Suprapubic skin (tissue), 4 donors: Measurements from ENCODE around the gene CES2.

Experiments
- EP300 ChIP-seq: sonication (generic); formaldehyde crosslinking; IDR thresholded peaks from one replicate; pipeline ENCODE4 v1.6.1; 2017; ENCODE audit warnings: antibody characterized with exemption
- POLR2A ChIP-seq, 2 donors: fragments of 450-650 bp; IDR thresholded peaks; one replicate each; pipeline ENCODE4 v1.6.1; 2017; ENCODE audit warnings: antibody characterized with exemption in 2 of 2, mild to moderate bottlenecking in 2 of 2, moderate library complexity in 2 of 2
- POLR2AphosphoS5 ChIP-seq, 3 donors: sonication (generic); formaldehyde crosslinking; IDR thresholded peaks; one replicate each; pipeline ENCODE4 v1.6.1; 2017; ENCODE audit warnings: antibody characterized with exemption in 3 of 3
- TF ChIP-seq, protein P1 (sequence below), 2 donors: fragments of 200-600 bp in 1 of 2; fragments of 450-650 bp in 1 of 2; sonication (generic) in 1 of 2; IDR thresholded peaks; one replicate each; pipeline ENCODE4 v1.5.1; 2016 to 2019; ENCODE audit warnings: antibody characterized with exemption in 2 of 2, mild to moderate bottlenecking in 1 of 2, moderate library complexity in 1 of 2

DNA sequence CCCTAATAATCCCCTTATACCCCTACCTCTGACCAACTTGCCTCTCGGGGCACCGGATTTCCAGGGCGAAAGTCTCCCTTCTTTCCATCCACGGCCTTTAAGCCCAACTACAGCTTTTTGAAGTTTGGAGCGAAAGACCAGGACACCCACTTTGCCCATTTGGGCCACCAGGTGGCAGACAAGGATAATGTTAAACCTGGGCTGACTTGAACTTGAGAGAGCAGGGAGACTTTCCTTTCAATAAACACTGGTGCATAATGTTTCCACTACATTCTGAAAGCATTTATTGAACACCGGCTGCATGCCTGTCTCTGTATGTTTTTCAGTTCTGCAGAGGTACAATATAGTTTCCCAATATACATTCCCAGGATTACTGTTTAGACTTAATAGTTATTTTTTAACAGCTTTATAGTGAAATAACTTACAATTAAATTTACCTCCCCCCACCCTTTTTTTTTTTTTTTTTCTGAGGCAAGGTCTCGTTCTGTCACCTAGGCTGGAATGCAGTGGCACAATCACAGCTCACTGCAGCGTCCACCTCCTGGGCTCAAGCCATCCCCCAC lies 18.9 kb downstream of the CES2 start:
- no peak for TF ChIP-seq POLR2A (IDR thresholded peaks at IDR 0.05)
- TF ChIP-seq, protein P1, sequence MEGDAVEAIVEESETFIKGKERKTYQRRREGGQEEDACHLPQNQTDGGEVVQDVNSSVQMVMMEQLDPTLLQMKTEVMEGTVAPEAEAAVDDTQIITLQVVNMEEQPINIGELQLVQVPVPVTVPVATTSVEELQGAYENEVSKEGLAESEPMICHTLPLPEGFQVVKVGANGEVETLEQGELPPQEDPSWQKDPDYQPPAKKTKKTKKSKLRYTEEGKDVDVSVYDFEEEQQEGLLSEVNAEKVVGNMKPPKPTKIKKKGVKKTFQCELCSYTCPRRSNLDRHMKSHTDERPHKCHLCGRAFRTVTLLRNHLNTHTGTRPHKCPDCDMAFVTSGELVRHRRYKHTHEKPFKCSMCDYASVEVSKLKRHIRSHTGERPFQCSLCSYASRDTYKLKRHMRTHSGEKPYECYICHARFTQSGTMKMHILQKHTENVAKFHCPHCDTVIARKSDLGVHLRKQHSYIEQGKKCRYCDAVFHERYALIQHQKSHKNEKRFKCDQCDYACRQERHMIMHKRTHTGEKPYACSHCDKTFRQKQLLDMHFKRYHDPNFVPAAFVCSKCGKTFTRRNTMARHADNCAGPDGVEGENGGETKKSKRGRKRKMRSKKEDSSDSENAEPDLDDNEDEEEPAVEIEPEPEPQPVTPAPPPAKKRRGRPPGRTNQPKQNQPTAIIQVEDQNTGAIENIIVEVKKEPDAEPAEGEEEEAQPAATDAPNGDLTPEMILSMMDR (IDR thresholded peaks at IDR 0.05), result peak; percentile 44 to 70
- no peak for TF ChIP-seq EP300
- TF ChIP-seq POLR2AphosphoS5 (IDR thresholded peaks at IDR 0.05), result no peak
